ENCODE data around the gene RXRA.

RXRA gene

GRCh38 chr9:134472256-134472655 lies 146.0 kb downstream of the RXRA start:
- DNase-seq (ENCODE audit: low read depth in 2 of 2), result no peak

GRCh38 chr9:134473141-134474054 lies 147.1 kb downstream of the RXRA start:
- DNase-seq (ENCODE audit: low read depth in 2 of 2), result no peak

- no peak for DNase-seq (ENCODE audit: low read depth in 2 of 2)
Observed at GRCh38 chr9:134474055-134474370, 147.8 kb downstream of the RXRA start.

- peak; percentile 81 to 86 for DNase-seq (ENCODE audit: low read depth in 2 of 2)
Observed at GRCh38 chr9:134475011-134475790, 148.9 kb downstream of the RXRA start.

- DNase-seq (ENCODE audit: low read depth in 2 of 2), result no peak
Observed at GRCh38 chr9:134476272-134476941, 150.2 kb downstream of the RXRA start.

GRCh38 chr9:134476942-134477335 lies 150.7 kb downstream of the RXRA start:
- no peak for DNase-seq (ENCODE audit: low read depth in 2 of 2)

GRCh38 chr9:134477342-134477925 lies 151.2 kb downstream of the RXRA start:
- no peak for DNase-seq (ENCODE audit: low read depth in 2 of 2)

GRCh38 chr9:134477927-134478326 lies 151.7 kb downstream of the RXRA start:
- DNase-seq (ENCODE audit: low read depth in 2 of 2), result no peak

- DNase-seq (ENCODE audit: low read depth in 2 of 2), result no peak
Observed at GRCh38 chr9:134481762-134482161, 155.5 kb downstream of the RXRA start.

GRCh38 chr9:134482226-134482625 lies 156.0 kb downstream of the RXRA start:
- no peak for DNase-seq (ENCODE audit: low read depth in 2 of 2)

- no peak for DNase-seq (ENCODE audit: low read depth in 2 of 2)
Observed at GRCh38 chr9:134483361-134484184, 157.3 kb downstream of the RXRA start.

GRCh38 chr9:134484479-134484878 lies 158.2 kb downstream of the RXRA start:
- DNase-seq (ENCODE audit: low read depth in 2 of 2), result no peak

- DNase-seq (ENCODE audit: low read depth in 2 of 2), result no peak
Observed at GRCh38 chr9:134485653-134486052, 159.4 kb downstream of the RXRA start.

GRCh38 chr9:134486143-134486591 lies 159.9 kb downstream of the RXRA start:
- DNase-seq (ENCODE audit: low read depth in 2 of 2), result no peak

- no peak for DNase-seq (ENCODE audit: low read depth in 2 of 2)
Observed at GRCh38 chr9:134486596-134486995, 160.3 kb downstream of the RXRA start.

Data from fibroblast of skin of left biceps (primary cell).